OCI-LY1 (cell line): Measurements from ENCODE around the gene AGTRAP.

Source experiments
- CTCF ChIP-seq: fragments of 200-600 bp; sonication (generic), shearing (Covaris generic); IDR thresholded peaks from 2 replicates; pipeline ENCODE4 v1.5.1; 2017; ENCODE audit warnings: mild to moderate bottlenecking, antibody characterized with exemption, low read length, moderate library complexity, mixed read lengths
- EZH2 ChIP-seq: fragments of 200-600 bp; sonication (generic), shearing (Covaris generic); IDR thresholded peaks from 2 replicates; pipeline ENCODE4 v1.8.0; 2017; ENCODE audit warnings: borderline replicate concordance, mixed run types, mild to moderate bottlenecking, antibody characterized with exemption, low read length, moderate library complexity, mixed read lengths

GRCh38 chr1:11704194-11704529 is 31.8 kb upstream of the AGTRAP start:
- TF ChIP-seq CTCF, result no peak
- no peak for TF ChIP-seq EZH2
